GM12801 (cell line): Measurements from ENCODE around the gene TNRC6C.

ENCODE experiments used
- TF ChIP-seq, protein P1 (sequence below): IDR thresholded peaks from one replicate; pipeline ENCODE4 v1.5.1; 2011; ENCODE audit warnings: control low read depth; ENCODE audit not compliant: insufficient read length; ENCODE audit errors: extremely low read depth

Gene TNRC6C, protein sequence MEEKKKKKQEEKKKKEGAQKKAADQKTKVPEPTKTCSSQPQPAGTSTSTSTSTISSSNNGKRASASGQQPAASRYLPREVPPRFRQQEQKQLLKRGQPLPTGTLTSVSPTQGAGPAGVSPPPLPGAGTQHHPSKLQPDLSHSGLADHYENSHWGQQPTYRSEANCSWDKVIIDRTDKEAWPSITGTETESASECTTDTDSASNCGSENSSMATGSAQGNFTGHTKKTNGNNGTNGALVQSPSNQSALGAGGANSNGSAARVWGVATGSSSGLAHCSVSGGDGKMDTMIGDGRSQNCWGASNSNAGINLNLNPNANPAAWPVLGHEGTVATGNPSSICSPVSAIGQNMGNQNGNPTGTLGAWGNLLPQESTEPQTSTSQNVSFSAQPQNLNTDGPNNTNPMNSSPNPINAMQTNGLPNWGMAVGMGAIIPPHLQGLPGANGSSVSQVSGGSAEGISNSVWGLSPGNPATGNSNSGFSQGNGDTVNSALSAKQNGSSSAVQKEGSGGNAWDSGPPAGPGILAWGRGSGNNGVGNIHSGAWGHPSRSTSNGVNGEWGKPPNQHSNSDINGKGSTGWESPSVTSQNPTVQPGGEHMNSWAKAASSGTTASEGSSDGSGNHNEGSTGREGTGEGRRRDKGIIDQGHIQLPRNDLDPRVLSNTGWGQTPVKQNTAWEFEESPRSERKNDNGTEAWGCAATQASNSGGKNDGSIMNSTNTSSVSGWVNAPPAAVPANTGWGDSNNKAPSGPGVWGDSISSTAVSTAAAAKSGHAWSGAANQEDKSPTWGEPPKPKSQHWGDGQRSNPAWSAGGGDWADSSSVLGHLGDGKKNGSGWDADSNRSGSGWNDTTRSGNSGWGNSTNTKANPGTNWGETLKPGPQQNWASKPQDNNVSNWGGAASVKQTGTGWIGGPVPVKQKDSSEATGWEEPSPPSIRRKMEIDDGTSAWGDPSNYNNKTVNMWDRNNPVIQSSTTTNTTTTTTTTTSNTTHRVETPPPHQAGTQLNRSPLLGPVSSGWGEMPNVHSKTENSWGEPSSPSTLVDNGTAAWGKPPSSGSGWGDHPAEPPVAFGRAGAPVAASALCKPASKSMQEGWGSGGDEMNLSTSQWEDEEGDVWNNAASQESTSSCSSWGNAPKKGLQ (N-terminal part only)

DNA sequence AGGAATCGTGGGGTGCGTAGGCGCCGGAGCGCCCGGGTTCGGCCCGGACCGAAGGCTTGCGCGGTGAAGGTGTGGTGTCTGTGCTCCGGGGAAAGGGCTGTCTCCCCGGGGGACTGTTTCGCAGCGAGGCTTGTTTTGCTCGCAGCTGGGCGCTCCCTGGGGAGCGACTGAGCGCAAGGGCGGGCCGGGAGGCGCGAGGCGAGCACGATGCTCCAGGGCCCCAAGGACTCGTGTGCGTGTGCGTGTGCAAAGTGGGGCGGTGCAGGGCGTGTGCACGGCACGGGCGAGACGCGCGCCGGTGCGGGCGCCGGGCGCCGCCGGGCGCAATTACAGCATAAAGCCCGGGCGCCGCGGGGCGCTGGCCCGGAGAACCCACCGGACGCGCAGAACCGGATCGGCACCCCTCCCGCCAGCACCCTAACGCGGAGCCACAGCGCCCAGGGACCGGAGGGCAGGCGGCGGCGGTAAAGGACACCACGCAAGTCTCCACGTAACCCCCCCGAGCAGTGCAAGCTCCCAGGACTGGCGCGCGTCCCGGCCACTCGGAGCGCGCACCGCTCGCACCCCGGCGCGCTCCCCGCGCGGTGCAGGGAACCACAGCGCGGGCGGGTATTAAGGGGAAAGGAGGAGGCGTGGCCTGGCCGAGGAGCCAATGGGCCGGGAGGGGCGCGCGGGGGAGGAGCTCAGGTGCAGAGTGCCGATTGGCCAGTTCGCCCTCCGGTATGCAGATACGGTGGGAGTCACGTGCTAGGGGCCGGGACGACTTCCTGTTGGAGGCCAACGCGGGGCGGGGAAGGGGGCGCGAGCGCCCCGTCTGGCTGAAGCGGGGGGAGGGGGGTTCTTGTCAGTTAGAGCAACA lies at the start of gene TNRC6C:
Gene TNRC6C (plus strand): TSS at position 847 of the 859 bp plus-strand sequence. CDS start 45,504 bp downstream, outside the sequence.
- TF ChIP-seq, protein P1, sequence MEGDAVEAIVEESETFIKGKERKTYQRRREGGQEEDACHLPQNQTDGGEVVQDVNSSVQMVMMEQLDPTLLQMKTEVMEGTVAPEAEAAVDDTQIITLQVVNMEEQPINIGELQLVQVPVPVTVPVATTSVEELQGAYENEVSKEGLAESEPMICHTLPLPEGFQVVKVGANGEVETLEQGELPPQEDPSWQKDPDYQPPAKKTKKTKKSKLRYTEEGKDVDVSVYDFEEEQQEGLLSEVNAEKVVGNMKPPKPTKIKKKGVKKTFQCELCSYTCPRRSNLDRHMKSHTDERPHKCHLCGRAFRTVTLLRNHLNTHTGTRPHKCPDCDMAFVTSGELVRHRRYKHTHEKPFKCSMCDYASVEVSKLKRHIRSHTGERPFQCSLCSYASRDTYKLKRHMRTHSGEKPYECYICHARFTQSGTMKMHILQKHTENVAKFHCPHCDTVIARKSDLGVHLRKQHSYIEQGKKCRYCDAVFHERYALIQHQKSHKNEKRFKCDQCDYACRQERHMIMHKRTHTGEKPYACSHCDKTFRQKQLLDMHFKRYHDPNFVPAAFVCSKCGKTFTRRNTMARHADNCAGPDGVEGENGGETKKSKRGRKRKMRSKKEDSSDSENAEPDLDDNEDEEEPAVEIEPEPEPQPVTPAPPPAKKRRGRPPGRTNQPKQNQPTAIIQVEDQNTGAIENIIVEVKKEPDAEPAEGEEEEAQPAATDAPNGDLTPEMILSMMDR, result no peak

DNA sequence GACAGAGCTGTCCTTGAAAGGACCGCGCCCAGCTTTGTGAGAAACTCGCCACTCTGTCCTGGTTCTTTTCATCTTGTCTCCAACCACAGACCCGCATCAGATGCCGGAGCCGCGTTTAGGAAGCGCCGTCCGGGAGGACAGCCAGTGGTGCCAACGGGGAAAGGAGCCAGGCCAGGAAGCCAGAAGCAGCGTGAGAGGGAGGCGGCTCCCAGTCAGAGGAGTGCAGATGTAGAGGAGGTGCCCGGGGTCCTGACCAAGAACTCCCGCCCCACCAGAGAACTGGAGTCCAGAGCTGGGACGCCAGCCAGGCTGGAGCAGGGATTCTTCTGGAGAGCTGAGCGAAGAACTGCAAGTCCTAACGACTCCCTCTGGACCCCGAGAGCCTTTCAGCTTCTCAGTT lies 49.3 kb upstream of the TNRC6C start:
- TF ChIP-seq, protein P1, result no peak

DNA sequence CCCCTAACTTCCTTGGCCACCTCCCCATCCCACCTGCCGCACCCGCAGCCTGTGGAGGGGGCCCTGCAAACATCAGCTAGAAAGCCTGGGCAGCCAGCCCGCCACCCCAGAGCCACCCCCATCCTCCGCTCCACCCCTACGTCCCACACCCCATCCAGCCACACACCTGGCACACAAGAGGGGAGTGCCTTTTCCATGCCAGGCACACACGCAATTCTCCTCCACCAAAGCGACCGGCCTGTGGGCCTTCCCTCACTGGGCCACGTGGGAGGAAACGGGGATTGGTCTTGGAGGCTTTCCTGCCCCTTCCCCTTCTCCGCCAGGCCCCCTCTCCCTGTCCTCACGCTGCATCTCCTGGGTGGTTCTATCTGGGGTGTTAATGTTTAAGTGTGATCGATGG lies 48.7 kb upstream of the TNRC6C start:
- TF ChIP-seq, protein P1, result no peak

DNA sequence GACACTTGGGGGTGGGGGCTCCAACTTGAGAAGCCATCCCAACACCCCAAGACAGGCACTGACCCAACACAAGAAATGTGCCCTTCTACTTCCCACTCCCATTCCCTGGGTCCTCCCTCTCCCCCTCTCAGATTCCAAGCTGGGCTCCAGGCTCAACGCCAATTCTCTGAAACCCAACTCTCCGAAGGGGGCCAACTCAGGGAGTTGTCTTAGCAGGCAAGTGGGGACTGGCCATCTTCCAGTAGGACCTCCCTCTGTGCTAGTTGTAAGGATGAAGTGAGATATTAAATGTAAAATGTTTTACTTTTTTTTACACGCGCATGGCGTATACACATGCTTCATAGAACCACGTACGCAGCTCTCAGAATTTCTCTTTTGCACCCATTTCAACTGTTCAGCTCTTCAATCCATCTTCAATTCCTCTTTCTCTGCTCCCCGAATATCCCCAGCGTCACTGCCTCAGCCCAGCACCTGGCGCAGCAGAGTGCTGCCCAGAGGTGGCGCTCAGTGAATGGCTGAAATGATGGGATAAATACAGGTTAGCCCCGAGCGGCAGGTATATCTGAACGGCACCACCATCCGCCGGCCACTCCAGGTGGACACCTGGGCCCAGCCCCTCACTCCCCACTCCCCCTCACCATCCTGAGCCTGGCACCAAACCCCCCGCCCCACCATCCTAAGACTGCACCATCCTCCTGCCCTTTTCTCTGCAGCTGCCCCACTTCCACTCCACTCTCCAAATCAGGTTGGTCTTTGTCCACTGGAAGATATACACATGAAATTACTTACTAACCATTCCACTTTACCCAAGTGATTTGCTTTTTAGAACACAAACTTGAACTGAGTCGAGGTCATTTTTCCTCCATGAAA lies 43.9 kb upstream of the TNRC6C start:
- TF ChIP-seq, protein P1, result no peak

DNA sequence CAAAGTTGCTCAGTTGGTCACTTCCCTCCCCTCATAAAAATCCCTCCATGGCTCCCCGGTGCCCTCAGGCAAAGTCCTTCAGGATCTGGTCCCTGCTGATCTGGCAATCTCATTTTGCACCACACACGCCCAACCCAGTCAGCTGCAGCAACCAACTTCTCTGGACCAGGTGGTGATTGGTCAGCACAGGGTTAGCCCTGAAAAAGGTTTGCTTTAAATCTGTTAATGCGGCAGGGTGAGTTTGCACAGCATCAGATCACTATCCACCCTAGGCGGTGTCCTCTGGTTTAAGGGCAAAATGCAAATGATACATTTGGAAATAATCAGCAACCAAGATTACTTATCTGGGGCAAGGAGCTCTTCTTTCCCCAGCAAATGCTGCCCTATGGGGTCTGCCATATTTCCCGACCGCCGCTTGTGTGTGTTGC lies 42.9 kb upstream of the TNRC6C start:
- TF ChIP-seq, protein P1, result no peak

DNA sequence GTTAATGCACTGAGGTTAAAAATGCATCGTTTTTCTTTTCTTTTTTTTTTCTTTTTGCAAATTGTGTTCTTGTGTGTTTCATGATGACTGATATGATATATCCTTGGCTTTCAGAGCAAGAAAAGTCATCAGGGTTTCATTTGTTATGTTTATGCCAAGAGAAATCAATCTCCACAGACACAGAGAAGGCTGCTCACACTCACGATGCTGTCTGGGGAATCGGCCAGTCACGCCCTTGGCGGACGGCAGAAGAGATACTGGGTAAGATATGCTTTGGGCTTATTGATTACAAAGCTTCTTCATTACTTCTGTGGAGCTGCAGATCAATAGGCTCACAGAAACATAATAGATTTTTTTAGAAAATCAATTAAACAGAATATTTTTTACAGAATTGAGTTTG lies 42.2 kb upstream of the TNRC6C start:
- TF ChIP-seq, protein P1, result no peak
